NCI-H1417 treated with DMSO at 0.1 percent for 48 hours (cell line): ENCODE results near the gene SMIM28.

ENCODE experiments used
- DNase-seq: peaks from one replicate; lab custom pipeline; 2025; lab: John Stamatoyannopoulos, UW

Gene SMIM28

GRCh38 chr6:138430361-138431145 lies 52.8 kb downstream of the SMIM28 start:
- no peak for DNase-seq

- no peak for DNase-seq
Measured at GRCh38 chr6:138431256-138432062, 53.8 kb downstream of the SMIM28 start.

GRCh38 chr6:138432063-138432356 lies 54.3 kb downstream of the SMIM28 start:
- no peak for DNase-seq
